Choroid plexus epithelial cell (primary cell): ENCODE results near the gene ETV6.
"Not testable (repeated sequence)": the region's sequence is repeated elsewhere in the genome, so short reads cannot be mapped to it uniquely, and the experiment has no call there.

Source experiments
- DNase-seq: peaks from one replicate; pipeline ENCODE4 v3.0.0-alpha.2; 2010; ENCODE audit warnings: low read depth
- H3K4me3 ChIP-seq: 2 replicates; pipeline ENCODE4 v1.5.1; 2011; ENCODE audit warnings: low read depth, mild to moderate bottlenecking, control low read depth, low read length, moderate library complexity
- TF ChIP-seq, protein P1 (sequence below): conservative IDR thresholded peaks from 2 replicates; pipeline ENCODE4 v1.5.1; 2011; ENCODE audit warnings: low read depth, mild to moderate bottlenecking, control low read depth, inconsistent platforms, low read length, moderate library complexity

Gene ETV6

DNA sequence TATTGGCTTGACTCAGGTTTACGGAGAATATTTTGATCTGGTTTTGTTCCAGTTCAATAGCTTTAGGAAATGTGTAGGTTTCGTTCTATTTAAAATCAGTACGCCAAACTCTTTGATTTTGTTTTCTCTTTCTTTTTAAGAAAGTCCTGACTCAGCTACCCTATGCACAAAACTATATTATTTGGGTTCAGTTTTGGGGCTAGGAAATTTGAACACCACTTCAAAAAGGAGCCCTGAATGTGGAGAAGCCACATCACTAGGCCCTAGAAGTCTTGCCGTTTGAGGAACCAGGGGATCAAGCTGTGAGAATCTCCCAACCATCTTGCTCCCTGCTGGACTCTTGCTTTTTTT lies 253.0 kb downstream of the ETV6 start:
- TF ChIP-seq, protein P1, sequence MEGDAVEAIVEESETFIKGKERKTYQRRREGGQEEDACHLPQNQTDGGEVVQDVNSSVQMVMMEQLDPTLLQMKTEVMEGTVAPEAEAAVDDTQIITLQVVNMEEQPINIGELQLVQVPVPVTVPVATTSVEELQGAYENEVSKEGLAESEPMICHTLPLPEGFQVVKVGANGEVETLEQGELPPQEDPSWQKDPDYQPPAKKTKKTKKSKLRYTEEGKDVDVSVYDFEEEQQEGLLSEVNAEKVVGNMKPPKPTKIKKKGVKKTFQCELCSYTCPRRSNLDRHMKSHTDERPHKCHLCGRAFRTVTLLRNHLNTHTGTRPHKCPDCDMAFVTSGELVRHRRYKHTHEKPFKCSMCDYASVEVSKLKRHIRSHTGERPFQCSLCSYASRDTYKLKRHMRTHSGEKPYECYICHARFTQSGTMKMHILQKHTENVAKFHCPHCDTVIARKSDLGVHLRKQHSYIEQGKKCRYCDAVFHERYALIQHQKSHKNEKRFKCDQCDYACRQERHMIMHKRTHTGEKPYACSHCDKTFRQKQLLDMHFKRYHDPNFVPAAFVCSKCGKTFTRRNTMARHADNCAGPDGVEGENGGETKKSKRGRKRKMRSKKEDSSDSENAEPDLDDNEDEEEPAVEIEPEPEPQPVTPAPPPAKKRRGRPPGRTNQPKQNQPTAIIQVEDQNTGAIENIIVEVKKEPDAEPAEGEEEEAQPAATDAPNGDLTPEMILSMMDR = no peak
- DNase-seq = no peak
- H3K4me3 ChIP-seq = no peak overlapping the region

DNA sequence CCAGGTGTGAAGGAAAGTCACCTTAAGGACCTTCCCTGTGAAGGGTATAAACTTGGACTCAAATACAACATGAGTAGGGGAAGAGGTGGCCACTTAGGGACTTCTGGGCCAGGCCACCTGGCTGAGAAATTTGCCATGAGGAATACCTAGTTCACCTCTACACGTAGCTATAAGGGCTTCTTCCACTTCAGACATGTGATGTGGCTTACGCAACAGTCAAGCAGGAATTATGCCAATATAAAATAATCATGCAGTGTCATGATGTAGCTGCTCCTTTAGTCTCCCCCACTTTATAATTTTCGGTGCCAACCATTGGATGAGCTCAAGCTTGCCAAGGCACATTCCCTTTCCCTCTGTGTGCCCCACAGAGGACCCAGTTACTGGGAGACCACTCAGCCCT lies 254.7 kb downstream of the ETV6 start:
- no peak for DNase-seq
- TF ChIP-seq, protein P1 = no peak
- no peak overlapping the region for H3K4me3 ChIP-seq

DNA sequence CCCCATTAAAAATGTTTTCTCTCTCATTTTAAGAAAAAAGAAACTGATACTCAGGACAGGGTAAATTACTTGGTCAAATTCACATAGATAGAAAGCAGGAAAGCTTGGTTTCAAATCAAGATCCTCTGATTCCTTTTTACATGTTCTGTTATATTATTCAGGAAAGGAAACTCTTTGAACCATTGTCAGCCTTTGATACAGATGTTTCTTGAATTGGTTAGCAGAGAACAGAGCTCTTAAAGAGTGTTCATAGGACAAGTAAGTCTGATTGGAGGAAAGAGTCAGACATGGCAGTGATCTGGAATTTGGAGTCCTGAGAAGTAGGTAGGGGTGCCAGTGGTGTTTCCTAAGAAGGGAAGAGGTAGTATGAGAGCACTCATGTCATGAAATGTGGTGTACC lies 256.1 kb downstream of the ETV6 start:
- no peak for DNase-seq
- TF ChIP-seq, protein P1 = no peak
- no peak overlapping the region for H3K4me3 ChIP-seq

DNA sequence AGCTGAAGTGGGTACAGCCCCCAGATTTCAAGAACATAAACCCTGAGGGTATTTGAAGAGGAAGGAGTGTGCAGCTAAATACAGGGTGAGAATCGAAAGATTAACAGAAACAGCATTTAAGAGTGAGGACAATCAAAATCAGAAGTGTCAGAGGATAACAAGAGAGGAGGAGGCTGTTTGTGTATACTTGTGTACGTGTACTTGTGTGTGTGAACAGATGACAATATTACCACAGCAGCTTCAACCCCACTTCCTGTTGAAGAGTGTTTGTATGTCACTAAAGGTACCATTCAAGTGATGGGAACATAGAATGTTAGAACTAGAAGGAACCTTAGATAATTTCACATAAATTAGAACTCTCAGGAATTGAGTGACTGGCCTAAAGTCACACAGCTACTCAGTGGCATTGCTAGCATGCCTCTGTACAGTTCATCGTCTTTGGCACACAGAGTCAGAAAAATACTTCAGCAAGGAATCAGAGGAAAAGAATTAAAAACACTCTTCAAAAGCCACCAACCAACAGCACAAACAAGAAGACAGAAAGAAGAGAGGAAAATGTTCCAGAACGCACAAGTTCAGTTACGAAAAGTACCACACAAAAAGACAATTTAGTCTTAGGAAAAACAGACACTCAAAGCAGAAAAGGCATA lies 256.9 kb downstream of the ETV6 start:
- H3K4me3 ChIP-seq = no peak overlapping the region
- DNase-seq = peak; percentile 68

DNA sequence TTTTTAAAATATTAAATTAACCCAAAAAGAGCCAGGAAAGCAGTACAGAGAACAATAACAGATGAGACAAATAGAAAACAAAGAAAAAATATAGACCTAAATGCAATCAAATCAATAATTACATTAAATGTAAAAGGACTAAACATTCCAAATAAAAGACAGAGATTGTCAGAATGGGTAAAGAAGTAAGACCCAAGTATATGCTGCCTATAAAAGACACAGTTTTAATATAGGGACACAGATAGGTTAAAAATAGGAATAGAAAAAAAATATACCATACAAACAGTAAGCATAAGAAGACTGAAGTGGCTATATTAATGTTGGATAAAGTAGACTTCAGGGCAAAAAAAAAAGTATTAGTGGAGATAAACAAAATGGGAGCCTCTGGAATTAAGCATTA lies 258.2 kb downstream of the ETV6 start:
- DNase-seq = no peak
- H3K4me3 ChIP-seq = no peak overlapping the region
- TF ChIP-seq, protein P1 = no peak

More for the DNA sequence above, 256.9 kb downstream of the ETV6 start:
- TF ChIP-seq, protein P1 = no peak

DNA sequence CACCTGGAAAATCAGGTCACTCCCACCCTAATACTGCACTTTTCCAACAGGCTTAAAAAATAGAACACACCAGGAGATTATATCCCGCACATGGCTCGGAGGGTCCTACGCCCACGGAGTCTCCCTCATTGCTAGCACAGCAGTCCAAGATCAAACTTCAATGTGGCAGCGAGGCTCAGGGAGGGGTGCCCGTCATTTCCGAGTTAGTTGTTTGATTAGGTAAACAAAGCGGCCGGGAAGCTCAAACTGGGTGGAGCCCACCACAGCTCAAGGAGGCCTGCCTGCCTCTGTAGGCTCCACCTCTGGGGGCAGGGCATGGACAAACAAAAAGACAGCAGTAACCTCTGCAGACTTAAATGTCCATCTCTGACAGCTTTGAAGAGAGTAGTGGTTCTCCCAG lies 259.9 kb downstream of the ETV6 start:
- not testable (repeated sequence) for DNase-seq, H3K4me3 ChIP-seq

DNA sequence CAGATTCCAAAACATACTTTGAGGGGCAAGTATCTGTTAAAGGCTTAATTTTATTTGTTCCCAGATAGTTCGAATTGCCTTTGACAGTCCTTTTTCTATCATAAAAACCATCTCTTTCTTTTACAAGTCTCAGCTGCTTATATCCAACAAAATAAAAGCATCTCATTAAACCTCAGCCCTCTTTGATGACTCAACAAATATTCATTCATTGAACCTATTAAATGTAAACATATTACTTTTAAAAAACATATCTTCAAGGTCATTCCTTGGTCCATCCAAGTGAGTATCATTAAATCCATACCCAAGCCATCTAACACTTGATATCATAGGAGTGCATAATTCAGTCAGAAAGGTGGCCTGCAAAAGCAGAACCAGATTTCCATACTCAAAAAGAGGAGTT lies 266.6 kb downstream of the ETV6 start:
- TF ChIP-seq, protein P1 = no peak
- no peak for DNase-seq
- H3K4me3 ChIP-seq = no peak overlapping the region
